GM21737 (cell line): ENCODE data around the gene GFOD2.

ENCODE experiments used
- ATAC-seq: cut with Tn5 transposase; IDR thresholded peaks from one replicate; pipeline ENCODE4 v1.9.1; 2021; ENCODE audit warnings: mild to moderate bottlenecking, moderate library complexity; ENCODE audit not compliant: unreplicated experiment

GFOD2 gene

GRCh38 chr16:67733734-67734470 is 14.8 kb upstream of the GFOD2 start:
- ATAC-seq = no peak

GRCh38 chr16:67731753-67732095 is 12.6 kb upstream of the GFOD2 start:
- no peak for ATAC-seq

- no peak for ATAC-seq
Measured at GRCh38 chr16:67731071-67731752, 12.1 kb upstream of the GFOD2 start.

- ATAC-seq = no peak
Measured at GRCh38 chr16:67730326-67730725, 11.2 kb upstream of the GFOD2 start.

DNA sequence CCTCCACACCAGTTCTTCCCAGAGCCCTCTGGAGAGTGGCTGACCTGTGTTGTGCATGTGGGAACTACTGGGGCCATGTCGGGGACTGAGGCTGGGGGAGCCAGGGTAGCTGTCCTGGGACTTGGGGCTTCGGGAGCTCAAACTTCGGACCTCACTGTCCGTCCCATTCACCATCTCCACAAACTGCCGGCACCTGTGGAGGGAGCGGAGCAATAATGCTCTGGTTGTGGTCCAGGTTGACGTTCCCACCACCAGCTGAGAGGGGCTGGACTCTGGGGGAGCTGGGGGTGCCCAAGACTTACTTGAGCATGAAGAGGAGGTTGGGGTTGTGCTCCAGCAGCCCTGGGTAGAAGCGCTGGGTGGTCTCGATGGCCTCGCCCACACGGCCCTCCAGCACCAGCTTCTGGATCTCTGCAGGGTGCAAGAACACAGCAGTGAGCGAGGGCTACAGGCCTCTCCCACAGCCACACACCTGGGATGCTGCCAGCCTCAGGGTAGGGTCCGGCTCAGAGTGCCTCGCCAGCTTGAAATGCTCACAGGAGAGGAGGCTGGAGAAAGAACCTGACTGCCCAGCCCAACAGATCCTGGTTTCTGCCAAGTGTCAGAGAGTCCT is 10.6 kb upstream of the GFOD2 start:
- ATAC-seq = no peak

DNA sequence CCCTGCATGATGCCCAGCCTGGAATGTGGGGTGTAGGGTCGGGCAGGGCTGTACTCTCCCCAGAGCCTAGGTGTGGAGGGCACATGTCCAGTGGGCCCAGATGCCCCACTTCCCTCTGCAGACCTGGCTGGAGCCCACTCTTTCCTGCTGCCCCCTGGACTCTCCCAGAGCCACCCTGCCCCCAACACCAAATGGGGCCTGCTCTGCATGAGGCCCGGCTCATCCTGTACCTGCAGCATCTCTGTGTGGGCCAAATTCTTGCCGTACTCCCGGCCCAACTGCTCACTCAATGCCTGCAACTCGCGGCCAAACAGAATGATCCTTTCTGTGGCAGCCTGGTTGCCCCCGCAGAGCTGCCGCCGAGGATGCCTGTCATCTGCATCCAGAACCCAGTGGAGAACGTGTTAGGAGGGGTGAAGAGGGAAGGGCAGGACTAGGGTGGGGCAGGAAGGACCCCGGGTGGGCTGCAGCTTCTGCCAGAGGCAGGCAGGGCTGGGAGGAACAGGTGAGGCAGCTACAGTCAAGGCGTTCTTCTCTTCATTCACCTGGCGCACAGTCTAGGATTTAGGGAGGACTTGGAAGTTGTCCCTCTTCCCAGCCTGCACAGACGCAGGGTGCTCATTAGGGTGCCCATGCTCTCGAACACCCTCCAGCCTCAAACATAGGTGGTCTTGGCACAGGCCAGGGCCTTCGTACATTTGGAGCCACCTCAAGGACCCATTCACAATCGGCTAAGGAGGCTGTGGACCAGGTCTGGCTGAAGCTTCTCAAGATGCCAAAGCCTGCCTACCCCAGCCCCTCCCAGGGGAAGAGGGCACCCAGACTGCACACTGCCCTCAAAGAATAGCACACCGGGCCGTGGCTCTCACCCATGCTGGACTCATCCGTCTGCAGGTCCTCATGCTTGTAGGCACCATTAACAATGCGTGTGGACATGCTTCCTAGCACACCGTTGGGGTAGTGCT is 8.7 kb upstream of the GFOD2 start:
- no peak for ATAC-seq

DNA sequence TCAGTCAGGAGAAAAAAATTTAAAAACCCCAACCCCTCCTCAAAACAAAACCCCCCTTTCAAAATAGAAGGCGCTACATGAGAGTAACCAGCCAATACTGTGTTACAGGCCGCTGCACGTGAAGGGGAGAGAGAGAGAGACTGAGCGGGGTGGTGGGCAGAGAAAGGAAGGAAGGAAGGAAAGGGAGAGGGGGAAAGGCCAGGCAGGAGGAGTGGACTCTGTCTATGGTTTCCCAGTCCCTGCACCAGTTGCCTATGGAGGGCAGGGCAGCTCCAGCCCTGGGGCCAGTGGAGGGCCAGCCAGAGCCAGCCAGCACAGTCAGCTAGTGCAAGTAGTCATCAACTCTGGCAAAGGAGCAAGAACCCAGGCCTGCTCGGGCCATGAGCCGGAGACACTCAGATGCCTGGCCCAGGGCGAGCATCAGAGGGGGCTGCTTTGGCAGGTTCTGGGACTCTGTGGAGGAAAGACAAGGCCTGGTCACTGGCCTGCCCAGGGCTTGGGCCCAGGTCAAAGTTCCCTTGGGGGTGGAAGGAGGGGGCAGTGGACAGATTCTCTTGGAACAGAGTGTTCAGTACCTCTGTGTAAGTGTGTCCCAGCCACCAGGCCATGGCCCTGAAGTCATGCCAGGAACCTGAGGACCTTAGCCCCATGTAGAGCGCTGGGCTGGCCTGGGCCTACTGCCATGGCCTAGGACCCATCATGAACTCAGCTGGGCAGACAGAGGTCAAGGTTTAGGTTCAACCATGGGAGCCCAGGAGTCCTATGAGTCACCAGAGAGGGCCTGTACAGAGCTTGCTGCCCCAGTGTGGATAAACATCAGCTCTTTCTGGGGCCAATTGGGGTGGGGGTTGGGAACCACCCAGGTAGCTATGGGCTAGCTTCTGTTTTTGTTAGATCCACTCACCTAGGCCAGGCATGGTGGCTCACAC is 7.3 kb upstream of the GFOD2 start:
- no peak for ATAC-seq

DNA sequence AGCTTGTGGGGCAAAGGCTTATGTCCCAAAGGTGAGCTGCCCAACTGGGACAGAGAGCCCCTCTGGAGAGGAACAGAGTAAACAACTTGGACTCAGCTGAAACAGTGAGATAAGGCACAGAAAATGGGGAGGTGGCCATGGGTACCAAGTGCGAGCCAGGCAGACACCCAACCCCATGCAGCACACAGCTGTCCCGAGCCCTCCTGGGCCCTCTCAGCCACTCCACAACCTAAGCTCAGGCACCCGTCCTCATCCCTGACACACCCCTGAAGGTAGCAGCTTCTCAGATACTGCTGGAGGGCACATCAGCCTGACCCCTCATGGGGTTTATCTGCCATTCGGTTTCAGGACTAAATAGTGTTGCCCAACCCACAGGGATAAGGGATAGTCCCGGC is 4.8 kb upstream of the GFOD2 start:
- ATAC-seq = no peak

DNA sequence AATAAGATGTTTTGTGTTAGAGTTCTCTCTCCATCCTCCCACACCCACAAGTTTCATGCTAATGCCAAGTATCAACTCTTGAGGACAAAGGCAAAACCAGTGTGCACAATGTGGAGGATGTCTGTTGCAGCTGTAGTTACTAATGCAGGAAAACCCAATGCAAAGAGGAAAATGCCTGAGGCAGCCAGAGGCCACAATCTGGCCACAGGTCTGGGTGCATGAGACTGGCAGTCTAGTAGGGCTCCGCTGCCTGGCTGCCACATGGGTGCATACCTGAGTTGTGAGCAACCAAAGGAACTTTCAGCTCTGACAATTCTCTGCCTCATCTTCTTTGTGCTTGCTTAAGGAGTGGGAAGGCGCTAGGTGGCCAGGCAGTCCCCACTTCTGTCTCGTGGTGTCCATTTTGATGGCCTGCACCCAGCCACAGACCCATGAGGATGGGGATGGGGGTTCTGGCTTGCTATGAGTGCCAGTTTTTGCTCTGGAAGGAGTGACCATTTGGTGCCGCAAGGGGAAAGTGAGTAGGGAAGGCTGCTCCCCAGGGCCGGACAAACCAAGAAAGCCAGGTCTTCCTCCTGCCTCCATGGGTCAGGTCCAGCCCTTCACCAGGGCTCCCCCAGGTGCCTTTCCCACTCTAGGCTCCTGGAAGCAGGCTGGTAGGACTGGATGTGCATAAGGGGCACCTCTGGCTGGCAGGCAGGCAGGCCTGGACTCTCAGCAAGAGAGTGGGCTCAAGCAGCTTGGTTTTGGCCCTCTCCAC is 4.2 kb upstream of the GFOD2 start:
- ATAC-seq = no peak

GRCh38 chr16:67720236-67720635 is 1.1 kb upstream of the GFOD2 start:
- no peak for ATAC-seq

GRCh38 chr16:67719778-67720144 is 645 bp upstream of the GFOD2 start:
- ATAC-seq = peak; percentile 11

DNA sequence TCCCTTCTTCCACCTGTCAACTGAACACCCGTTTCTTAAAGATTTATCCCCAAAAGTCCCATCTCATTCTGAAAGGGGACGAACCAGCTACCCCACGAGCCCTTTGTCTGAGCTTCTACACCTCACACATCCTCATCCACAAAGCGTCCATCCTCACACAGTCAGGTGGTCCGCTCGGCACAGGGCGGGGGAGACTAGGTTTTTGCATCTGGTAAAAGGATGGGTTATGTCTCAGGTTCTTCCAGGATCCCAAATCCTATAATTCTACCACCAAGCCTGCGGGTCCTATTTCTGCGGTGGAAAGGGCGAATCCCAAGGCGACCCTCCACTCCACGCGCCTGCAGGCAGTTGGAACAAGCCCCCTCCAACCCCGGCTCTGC is 458 bp downstream of the GFOD2 start:
- ATAC-seq = no peak

- no peak for ATAC-seq
Measured at GRCh38 chr16:67716097-67716496, 3.0 kb downstream of the GFOD2 start.

GRCh38 chr16:67714522-67714921 is 4.6 kb downstream of the GFOD2 start:
- no peak for ATAC-seq

DNA sequence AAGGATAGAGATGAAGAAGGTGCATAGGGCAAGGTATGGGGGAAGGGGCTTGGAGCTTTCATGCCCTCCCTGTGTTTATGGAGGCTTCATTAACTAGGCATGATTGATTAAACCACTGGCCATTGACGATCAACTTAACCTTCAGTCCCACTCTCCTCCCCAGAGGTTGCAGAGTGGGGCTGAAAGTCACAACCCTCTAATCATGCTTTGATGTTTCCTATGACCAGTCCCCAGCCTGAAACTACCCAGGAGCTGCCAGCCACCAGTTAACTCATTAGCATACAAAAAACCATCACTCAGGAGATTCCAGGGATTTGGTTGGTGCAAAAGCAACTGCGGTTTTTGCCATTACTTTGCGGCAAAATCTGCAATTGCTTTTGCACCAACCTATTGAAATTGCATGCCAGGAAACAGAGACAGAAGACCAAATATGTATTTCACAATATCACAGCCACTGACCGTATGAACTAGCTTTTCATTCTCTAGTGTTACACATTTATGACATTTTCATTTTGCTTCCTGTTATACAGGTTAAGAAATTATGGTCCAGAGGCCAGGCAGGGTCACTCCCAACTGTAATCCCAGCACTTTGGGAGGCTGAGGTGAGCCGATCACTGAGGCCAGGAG is 5.4 kb downstream of the GFOD2 start:
- ATAC-seq = no peak

DNA sequence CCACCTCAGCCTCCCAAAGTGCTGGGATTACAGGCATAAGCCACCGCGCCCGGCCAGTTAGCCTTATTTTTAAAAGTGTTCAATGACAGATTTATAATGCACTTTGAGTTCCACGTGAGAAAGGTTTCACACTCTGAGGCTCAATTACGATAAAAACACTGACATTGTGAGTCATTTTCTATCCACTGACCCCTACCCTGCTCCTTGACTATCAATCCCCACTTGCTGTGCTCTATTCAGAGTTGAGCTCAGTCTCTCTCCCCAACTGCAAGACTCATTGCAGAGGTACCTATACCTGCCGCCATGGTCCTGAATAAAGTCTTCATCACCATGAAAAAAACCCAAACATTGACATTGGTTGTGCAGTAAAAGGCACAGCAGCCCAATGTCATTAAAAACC is 8.5 kb downstream of the GFOD2 start:
- ATAC-seq = no peak

DNA sequence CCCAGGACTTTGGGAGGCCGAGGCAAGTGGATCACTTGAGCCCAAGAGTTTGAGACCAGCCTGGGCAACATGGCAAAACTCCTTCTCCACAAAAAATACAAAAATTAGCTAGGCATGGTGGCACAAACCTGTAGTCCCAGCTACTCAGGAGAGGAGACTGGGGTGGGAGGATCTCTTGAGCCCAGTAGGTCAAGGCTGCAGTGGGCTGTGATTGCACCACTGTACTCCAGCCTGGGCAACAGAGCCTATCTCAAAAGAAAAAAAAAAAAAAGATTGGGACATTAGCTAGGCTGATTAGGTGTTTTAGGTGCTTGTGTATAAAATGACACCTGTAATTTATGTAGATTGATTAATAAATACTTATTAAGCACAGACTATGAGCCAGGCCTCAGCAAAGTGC is 10.1 kb downstream of the GFOD2 start:
- no peak for ATAC-seq

GRCh38 chr16:67708368-67708771 is 10.7 kb downstream of the GFOD2 start:
- ATAC-seq = no peak

DNA sequence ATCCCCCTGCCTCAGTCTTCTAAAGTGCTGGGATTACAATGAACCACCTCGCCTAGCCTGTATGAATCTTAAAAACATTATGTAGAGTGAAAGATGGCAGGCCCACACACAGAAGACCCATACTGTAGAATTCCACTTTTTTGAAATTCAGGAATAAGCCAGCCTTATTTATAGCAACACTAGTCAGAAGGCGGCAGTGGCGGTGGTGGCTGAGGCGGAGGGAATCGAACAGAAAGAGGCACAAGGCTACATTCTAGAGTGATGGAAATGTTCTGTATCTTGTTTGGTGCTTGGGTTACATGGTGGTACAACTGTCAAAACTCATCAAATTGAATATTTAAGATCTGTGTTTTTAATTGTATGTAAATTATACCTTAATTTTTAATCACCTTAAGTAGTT is 11.3 kb downstream of the GFOD2 start:
- ATAC-seq = no peak
